Measurements from ENCODE around the gene EEF1G. TPM values are rescaled to one million over a fixed set of nuclear protein-coding genes. Genes with fewer than 3 reads are reported as not detected.
"Not testable (repeated sequence)": the region's sequence is repeated elsewhere in the genome, so short reads cannot be mapped to it uniquely, and the experiment has no call there.

EEF1G gene
- total RNA-seq, 1 donor from 2014 or later = 1,931 TPM

DNA sequence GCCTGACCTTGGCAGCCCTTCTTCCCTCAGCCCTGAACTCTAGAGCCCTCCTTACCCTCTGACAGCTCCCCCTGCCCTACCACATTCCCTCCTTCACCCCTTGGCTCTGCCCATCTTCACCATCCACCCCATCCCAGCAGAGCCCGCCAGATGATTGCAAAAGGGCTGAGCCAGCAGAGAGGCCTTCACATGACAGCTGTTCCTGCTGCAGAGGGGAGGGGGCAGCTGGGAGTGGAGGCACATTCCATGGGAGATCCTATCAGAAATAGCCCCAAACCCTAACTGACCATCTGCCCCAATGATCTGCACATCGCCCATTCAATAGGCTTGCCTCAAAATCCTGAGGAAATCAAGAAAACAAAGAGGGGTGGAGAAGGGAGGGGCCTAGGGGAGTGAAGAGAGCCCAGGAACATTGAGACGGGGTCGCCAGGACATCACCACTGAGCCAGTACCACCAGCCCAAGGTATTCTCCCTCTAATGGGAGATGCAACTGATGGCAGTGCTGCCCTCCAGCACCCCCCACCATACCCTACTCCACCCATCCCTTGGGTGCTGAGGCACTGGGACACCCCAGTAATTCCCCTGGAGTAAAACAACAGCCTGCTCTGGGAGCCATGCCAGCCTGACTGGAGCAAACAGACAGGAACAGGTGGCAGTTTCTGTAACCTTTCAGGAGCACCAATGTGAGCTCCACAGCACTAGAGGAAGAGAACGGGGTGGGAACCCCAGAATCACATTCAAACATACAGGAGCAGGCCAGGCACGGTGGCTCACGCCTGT lies 19.1 kb downstream of the EEF1G start:
- H3K9me3 Mint-ChIP-seq (ENCODE audit: low read depth) = no peaks in the 10 kb centered on the region
- TF ChIP-seq, protein P1, sequence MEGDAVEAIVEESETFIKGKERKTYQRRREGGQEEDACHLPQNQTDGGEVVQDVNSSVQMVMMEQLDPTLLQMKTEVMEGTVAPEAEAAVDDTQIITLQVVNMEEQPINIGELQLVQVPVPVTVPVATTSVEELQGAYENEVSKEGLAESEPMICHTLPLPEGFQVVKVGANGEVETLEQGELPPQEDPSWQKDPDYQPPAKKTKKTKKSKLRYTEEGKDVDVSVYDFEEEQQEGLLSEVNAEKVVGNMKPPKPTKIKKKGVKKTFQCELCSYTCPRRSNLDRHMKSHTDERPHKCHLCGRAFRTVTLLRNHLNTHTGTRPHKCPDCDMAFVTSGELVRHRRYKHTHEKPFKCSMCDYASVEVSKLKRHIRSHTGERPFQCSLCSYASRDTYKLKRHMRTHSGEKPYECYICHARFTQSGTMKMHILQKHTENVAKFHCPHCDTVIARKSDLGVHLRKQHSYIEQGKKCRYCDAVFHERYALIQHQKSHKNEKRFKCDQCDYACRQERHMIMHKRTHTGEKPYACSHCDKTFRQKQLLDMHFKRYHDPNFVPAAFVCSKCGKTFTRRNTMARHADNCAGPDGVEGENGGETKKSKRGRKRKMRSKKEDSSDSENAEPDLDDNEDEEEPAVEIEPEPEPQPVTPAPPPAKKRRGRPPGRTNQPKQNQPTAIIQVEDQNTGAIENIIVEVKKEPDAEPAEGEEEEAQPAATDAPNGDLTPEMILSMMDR (IDR thresholded peaks at IDR 0.05; ENCODE audit: unreplicated experiment) = no peak
- H3K36me3 Mint-ChIP-seq (ENCODE audit: insufficient read depth) = peaks cover 14% of the 10 kb centered on the region
- H3K27me3 Mint-ChIP-seq = no peaks in the 10 kb centered on the region
- peaks cover 50% of the 10 kb centered on the region for H3K4me1 Mint-ChIP-seq (ENCODE audit: low read depth)
- no peak for DNase-seq (ENCODE audit: low spot score, unreplicated experiment)
- H3K4me3 Mint-ChIP-seq (ENCODE audit: low read depth) = no peak overlapping the region
- peak overlapping the region; percentile 74 for H3K27ac Mint-ChIP-seq

- TF ChIP-seq, protein P1 (IDR thresholded peaks at IDR 0.05; ENCODE audit: unreplicated experiment) = no peak
- H3K4me1 Mint-ChIP-seq (ENCODE audit: low read depth) = peaks cover 52% of the 10 kb centered on the region
- H3K36me3 Mint-ChIP-seq (ENCODE audit: insufficient read depth) = peaks cover 8% of the 10 kb centered on the region
Measured at GRCh38 chr11:62553839-62554361, 19.8 kb downstream of the EEF1G start.

DNA sequence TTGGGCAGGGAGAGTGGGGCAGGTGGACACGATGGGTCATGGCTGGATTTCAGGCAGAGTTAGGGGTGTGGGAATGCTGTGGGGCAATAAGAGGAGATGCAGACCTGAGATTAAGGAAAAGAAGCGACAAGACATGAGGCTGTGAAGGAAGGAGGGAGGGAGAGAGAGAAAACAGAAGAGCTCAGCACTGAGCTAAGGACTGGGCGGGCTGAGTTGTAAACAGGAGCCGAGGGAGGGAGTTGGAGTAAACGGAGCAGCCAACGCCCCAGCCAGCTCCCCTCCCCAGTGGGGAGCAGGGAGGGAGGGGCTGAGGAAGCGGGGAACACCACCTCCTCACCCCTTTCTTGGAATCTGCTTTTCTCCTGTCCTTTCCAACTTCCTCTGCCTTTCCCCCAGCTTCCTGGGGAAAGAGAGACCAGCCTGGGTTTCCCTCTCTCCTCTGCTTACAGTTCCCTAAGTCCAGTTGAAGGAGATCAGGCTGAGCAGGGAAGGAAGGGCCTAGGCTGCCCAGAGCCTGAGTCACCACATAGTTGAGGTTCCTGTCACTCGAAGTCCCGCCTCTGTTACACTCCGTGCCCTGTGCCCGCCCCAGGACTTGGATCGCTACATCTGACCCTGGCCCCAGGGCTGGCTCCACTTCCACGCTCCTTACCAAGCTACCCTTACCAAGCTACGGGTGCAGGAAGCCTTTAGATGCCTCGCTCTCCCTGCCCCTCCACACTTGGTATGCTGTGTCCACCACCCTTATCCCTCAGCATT lies 20.4 kb downstream of the EEF1G start:
- Mint-ChIP-seq H3K27me3 (peaks cover 2% of the 10 kb centered on the region), H3K9me3 (ENCODE audit: low read depth) (no peaks in the 10 kb centered on the region), H3K4me1 (ENCODE audit: low read depth) (peaks cover 56% of the 10 kb centered on the region), H3K27ac (peak overlapping the region; percentile 90), H3K36me3 (ENCODE audit: insufficient read depth) (peaks cover 8% of the 10 kb centered on the region), H3K4me3 (ENCODE audit: low read depth) (no peak overlapping the region)
- TF ChIP-seq, protein P1 (IDR thresholded peaks at IDR 0.05; ENCODE audit: unreplicated experiment) = no peak
- no peak for DNase-seq (ENCODE audit: low spot score, unreplicated experiment)

More at GRCh38 chr11:62553839-62554361, 19.8 kb downstream of the EEF1G start:
- DNase-seq (ENCODE audit: low spot score, unreplicated experiment) = no peak
- H3K9me3 Mint-ChIP-seq (ENCODE audit: low read depth) = no peaks in the 10 kb centered on the region
- no peak overlapping the region for H3K4me3 Mint-ChIP-seq (ENCODE audit: low read depth)
- no peaks in the 10 kb centered on the region for H3K27me3 Mint-ChIP-seq
- peak overlapping the region; percentile 87 for H3K27ac Mint-ChIP-seq

GRCh38 chr11:62552485-62553079 lies 21.1 kb downstream of the EEF1G start:
- H3K27ac Mint-ChIP-seq = peak overlapping the region; percentile 90
- peaks cover 9% of the 10 kb centered on the region for H3K27me3 Mint-ChIP-seq
- peak overlapping the region; percentile 2 for H3K4me3 Mint-ChIP-seq (ENCODE audit: low read depth)
- H3K4me1 Mint-ChIP-seq (ENCODE audit: low read depth) = peaks cover 62% of the 10 kb centered on the region
- TF ChIP-seq, protein P1 (IDR thresholded peaks at IDR 0.05; ENCODE audit: unreplicated experiment) = no peak
- no peak for DNase-seq (ENCODE audit: low spot score, unreplicated experiment)
- peaks cover 8% of the 10 kb centered on the region for H3K36me3 Mint-ChIP-seq (ENCODE audit: insufficient read depth)
- H3K9me3 Mint-ChIP-seq (ENCODE audit: low read depth) = no peaks in the 10 kb centered on the region

GRCh38 chr11:62550478-62550877 lies 23.2 kb downstream of the EEF1G start:
- not testable (repeated sequence) for H3K36me3 Mint-ChIP-seq (ENCODE audit: insufficient read depth); DNase-seq (ENCODE audit: low spot score, unreplicated experiment); H3K4me3 Mint-ChIP-seq (ENCODE audit: low read depth); H3K9me3 Mint-ChIP-seq (ENCODE audit: low read depth); H3K27ac Mint-ChIP-seq
- peaks cover 49% of the 10 kb centered on the region for H3K4me1 Mint-ChIP-seq (ENCODE audit: low read depth)
- peaks cover 20% of the 10 kb centered on the region for H3K27me3 Mint-ChIP-seq
